GM12878 (cell line): Measurements from ENCODE around the gene RAPGEF4. TPM values are rescaled to one million over a fixed set of nuclear protein-coding genes. Genes with fewer than 3 reads are reported as not detected.

Experiments
- ATAC-seq: fragments of 200-7000 bp; cut with Tn5 transposase; 3 replicates; pipeline ENCODE4 v1.9.1; 2020; ENCODE audit warnings: mild to moderate bottlenecking, moderate library complexity
- BruUV-seq: library from RNA; stranded (reverse); fragments of 400-500 nt; replicated peaks from 2 replicates; lab custom pipeline; 2021; lab: Mats Ljungman, UMichigan
- CTCF ChIA-PET: fragments of 300-600 bp; sonication (Branson Sonifier 250); formaldehyde crosslinking; extraction: SDS; loops from one replicate; lab custom pipeline; 2021; ENCODE audit warnings: inconsistent platforms; lab: Yijun Ruan, JAX
- POLR2A ChIA-PET: fragments of 350-600 bp; formaldehyde crosslinking; extraction: SDS; loops from one replicate; lab custom pipeline; 2021; ENCODE audit warnings: inconsistent platforms; lab: Charles Lee
- RAD21 ChIA-PET: fragments of 300-600 bp; sonication (Branson Sonifier 250); formaldehyde crosslinking; loops from one replicate; lab custom pipeline; 2023; ENCODE audit warnings: antibody characterized with exemption; ENCODE audit not compliant: unreplicated experiment; lab: Charles Lee
- SMC1A ChIA-PET: fragments of 300-600 bp; sonication (Branson Sonifier 250); formaldehyde crosslinking; loops from one replicate; lab custom pipeline; 2023; ENCODE audit not compliant: unreplicated experiment, uncharacterized antibody; lab: Charles Lee
- DNase-seq: peaks from one replicate; pipeline ENCODE4 v3.0.0-alpha.2; 2011; ENCODE audit warnings: low read depth, low spot score
- FAIRE-seq: peaks from 3 replicates; lab custom pipeline; 2011; peaks lifted over from hg19 to GRCh38; lab: Jason Lieb, UNC
- H2AFZ ChIP-seq: 2 replicates; pipeline ENCODE4 v1.6.0; 2011; ENCODE audit warnings: low read depth, low read length, control low read depth; ENCODE audit not compliant: control insufficient read depth
- H3K27ac ChIP-seq: 2 replicates; pipeline ENCODE4 v1.5.1; 2011; ENCODE audit warnings: control low read depth; ENCODE audit not compliant: control insufficient read depth, insufficient read depth
- H3K27me3 ChIP-seq, 2 experiments: replicated peaks in 1 of 2; 2 replicates each; pipeline versions ENCODE4 v1.6.0 to v1.6.1; 2011; ENCODE audit warnings: low read length in 1 of 2; ENCODE audit not compliant: control insufficient read depth in 2 of 2, insufficient read depth in 2 of 2
- H3K36me3 ChIP-seq, 2 experiments: 2 replicates each; pipeline ENCODE4 v1.5.1; 2011; ENCODE audit warnings: low read length in 1 of 2; ENCODE audit not compliant: control insufficient read depth in 2 of 2, insufficient read depth in 2 of 2
- H3K4me1 ChIP-seq: 2 replicates; pipeline ENCODE4 v1.6.1; 2011; ENCODE audit warnings: mild to moderate bottlenecking, low read length, moderate library complexity, mixed read lengths; ENCODE audit not compliant: control insufficient read depth, insufficient read depth
- H3K4me2 ChIP-seq: 2 replicates; pipeline ENCODE4 v1.6.0; 2011; ENCODE audit warnings: control low read depth; ENCODE audit not compliant: control insufficient read depth, insufficient read depth
- H3K4me3 ChIP-seq: fragments of 200-600 bp; sonication (generic); 2 replicates; pipeline ENCODE4 v1.5.1; 2016
- H3K79me2 ChIP-seq: 2 replicates; pipeline ENCODE4 v1.6.0; 2011; ENCODE audit warnings: low read length; ENCODE audit not compliant: control insufficient read depth, insufficient read depth
- H3K9ac ChIP-seq: 2 replicates; pipeline ENCODE4 v1.8.0; 2011; ENCODE audit warnings: low read length, control low read depth, mixed read lengths; ENCODE audit not compliant: control insufficient read depth, insufficient read depth
- H3K9me3 ChIP-seq: replicated peaks from 3 replicates; pipeline ENCODE4 v1.5.1; 2011; ENCODE audit warnings: mild to moderate bottlenecking, low read length; ENCODE audit not compliant: control insufficient read depth, insufficient read depth
- H4K20me1 ChIP-seq: 2 replicates; pipeline ENCODE4 v1.6.0; 2011; ENCODE audit not compliant: control insufficient read depth, insufficient read depth
- BMI1 ChIP-seq: fragments of 450-650 bp; IDR thresholded peaks from 2 replicates; pipeline ENCODE4 v1.6.1; 2016; ENCODE audit warnings: mild to moderate bottlenecking, moderate library complexity, borderline replicate concordance
- CHD1 ChIP-seq: IDR thresholded peaks from 2 replicates; pipeline ENCODE4 v1.6.1; 2012; ENCODE audit warnings: low read depth, low read length, improper control_type of control experiment
- DPF2 ChIP-seq: fragments of 450-650 bp; IDR thresholded peaks from 2 replicates; pipeline ENCODE4 v1.6.1; 2017; ENCODE audit warnings: mild to moderate bottlenecking
- FOXM1 ChIP-seq: IDR thresholded peaks from 2 replicates; pipeline ENCODE4 v1.6.1; 2012; ENCODE audit warnings: low read depth, mild to moderate bottlenecking, inconsistent platforms, low read length, moderate library complexity
- POU2F2 ChIP-seq: IDR thresholded peaks from 3 replicates; pipeline ENCODE4 v1.6.1; 2011; ENCODE audit warnings: low read depth, mild to moderate bottlenecking, low read length, borderline replicate concordance
- RUNX3 ChIP-seq: IDR thresholded peaks from 2 replicates; pipeline ENCODE4 v1.6.1; 2012; ENCODE audit warnings: low read length, inconsistent platforms
- SMAD5 ChIP-seq: IDR thresholded peaks from 2 replicates; pipeline ENCODE4 v1.6.1; 2016; ENCODE audit warnings: antibody characterized with exemption, low read depth
- SPI1 ChIP-seq: IDR thresholded peaks from 2 replicates; pipeline ENCODE4 v1.6.1; 2011; ENCODE audit warnings: low read depth, mild to moderate bottlenecking, low read length, moderate library complexity, borderline replicate concordance; ENCODE audit not compliant: insufficient read depth
- TAF1 ChIP-seq: IDR thresholded peaks from 2 replicates; pipeline ENCODE4 v1.6.1; 2011; ENCODE audit warnings: mild to moderate bottlenecking, low read depth, low read length, borderline replicate concordance
- USF2 ChIP-seq: IDR thresholded peaks from 2 replicates; pipeline ENCODE4 v1.6.1; 2011; ENCODE audit warnings: low read depth, low read length, improper control_type of control experiment, borderline replicate concordance
- WRNIP1 ChIP-seq: IDR thresholded peaks from 2 replicates; pipeline ENCODE4 v1.6.1; 2011; ENCODE audit warnings: low read depth, low read length, improper control_type of control experiment, borderline replicate concordance
- YBX1 ChIP-seq: fragments of 450-650 bp; IDR thresholded peaks from 2 replicates; pipeline ENCODE4 v1.6.1; 2016; ENCODE audit warnings: antibody characterized with exemption
- ZNF217 ChIP-seq: fragments of 450-650 bp; IDR thresholded peaks from 2 replicates; pipeline ENCODE4 v1.6.1; 2017; ENCODE audit warnings: antibody characterized with exemption, mild to moderate bottlenecking
- ZNF384 ChIP-seq: IDR thresholded peaks from 2 replicates; pipeline ENCODE4 v1.6.1; 2012; ENCODE audit warnings: low read depth, mild to moderate bottlenecking, low read length, improper control_type of control experiment, borderline replicate concordance
- ZSCAN29 ChIP-seq: fragments of 450-650 bp; IDR thresholded peaks from 2 replicates; pipeline ENCODE4 v1.6.1; 2017; ENCODE audit warnings: mild to moderate bottlenecking, moderate library complexity
- WGBS: methylation state at CpG from one replicate; pipeline ENCODE4 v1.1.6; 2016; ENCODE audit warnings: low lambda C conversion rate; ENCODE audit not compliant: insufficient replicate concordance, insufficient coverage; ENCODE audit errors: missing lambda C conversion rate; 5-methylcytosine and 5-hydroxymethylcytosine counted together
- in situ Hi-C: fragments of 300-500 bp; cut with MboI; formaldehyde crosslinking; loops from 9 replicates; pipeline ENCODE4 v1.14.3; 2018; ENCODE audit warnings: mixed read lengths
- intact Hi-C: fragments of 100-400 bp; cut with micrococcal nuclease; formaldehyde crosslinking; loops from one replicate; pipeline ENCODE4 v1.14.2; 2022; ENCODE audit not compliant: unreplicated experiment
- polyA plus RNA-seq, 11 experiments: library from polyadenylated mRNA; depleted of rRNA in 4 of 11; unstranded in 6 of 11; stranded (reverse) in 5 of 11; fragments of >200 nt; fragmentation: Nextera tagmentation in 4 of 11; fragmentation: Illumina TruSeq in 1 of 11; extraction: Ambion mirVana in 4 of 11; extraction: Trizol in 1 of 11; gene quantifications; 1 replicate in 1 of 11; 2 replicates in 10 of 11; pipeline versions ENCODE4 v1.2.1 to v1.2.3, GENCODE V29; 2011 to 2016; ENCODE audit warnings: inconsistent platforms in 2 of 11, missing spikeins in 2 of 11, low read depth in 1 of 11
- total RNA-seq, 4 experiments: library from RNA; depleted of rRNA in 3 of 4; stranded (reverse); fragments of >200 nt in 3 of 4; fragmentation: Illumina TruSeq in 1 of 4; extraction: Trizol in 1 of 4; gene quantifications; 2 replicates each; pipeline versions ENCODE4 v1.2.1 to v1.2.3, GENCODE V29; 2013 to 2021

The RAPGEF4 gene
- total and polyA plus RNA-seq, 10 of the 15 experiments (the other 5 are each of a cell fraction or from before 2014, with no cell fraction given) = 0.18 TPM; not detected in 8

DNA sequence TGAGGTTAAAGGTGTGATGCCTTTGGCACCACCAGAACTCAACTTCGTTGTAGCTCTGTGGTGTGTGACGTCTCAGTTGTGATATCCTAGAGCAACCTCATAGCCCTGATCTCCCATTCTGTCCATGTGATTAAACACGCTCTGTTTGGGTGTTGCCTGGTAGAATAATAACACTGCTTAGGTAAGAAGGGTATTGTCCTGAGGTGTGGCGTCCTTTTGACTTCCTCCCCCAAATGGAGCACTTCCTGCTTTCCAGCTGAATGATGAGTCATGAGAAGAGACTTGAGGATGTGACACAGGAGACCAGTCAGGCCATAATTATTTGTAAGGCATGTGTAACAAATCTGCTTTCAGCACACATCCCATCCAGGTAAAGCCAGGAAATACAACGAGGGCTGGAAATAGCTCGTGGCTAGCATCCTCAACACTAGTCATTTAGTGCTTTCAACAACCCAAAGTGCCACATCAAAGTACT lies 100.7 kb downstream of the RAPGEF4 start:
- Histone ChIP-seq H3K79me2 (no peaks in the 10 kb centered on the region), H3K4me3 (no peak overlapping the region), H3K27me3 (no peaks in the 10 kb centered on the region), H3K36me3 (no peaks in the 10 kb centered on the region), H4K20me1 (no peaks in the 10 kb centered on the region), H3K4me2 (no peak overlapping the region), H3K27ac (no peak overlapping the region), H2AFZ (no peak overlapping the region), H3K9ac (no peak overlapping the region), H3K9me3 (no peaks in the 10 kb centered on the region), H3K4me1 (no peaks in the 10 kb centered on the region)
- WGBS = 29% methylated on average over 6 of the region's 6 CpGs
- POLR2A ChIA-PET = no interaction called here
- SMC1A ChIA-PET = interaction anchor here (1.1 kb wide), 1 partner anchor 12 kb away, joined by 4 read pairs; no protein-coding TSS in a partner anchor
- DNase-seq = no peak
- BruUV-seq = no TSS peak
- RAD21 ChIA-PET = no interaction called here
- intact Hi-C loops = no loop called here
- TF ChIP-seq DPF2 = no peak
- no peak for TF ChIP-seq WRNIP1
- no peak for TF ChIP-seq ZNF384
- TF ChIP-seq RUNX3 = 0 out of 2 replicates have a peak, but pooled peaks have one; percentile 13
- TF ChIP-seq SMAD5 = no peak
- no peak for TF ChIP-seq ZNF217
- TF ChIP-seq POU2F2 = no peak
- no peak for TF ChIP-seq YBX1
- no peak for TF ChIP-seq CHD1
- TF ChIP-seq BMI1 = no peak
- no peak for TF ChIP-seq USF2
- TF ChIP-seq ZSCAN29 = no peak
- no peak for TF ChIP-seq TAF1
- TF ChIP-seq FOXM1 = no peak
- peak; percentile 39; the same call in 1 of the 2 replicates for TF ChIP-seq SPI1
- CTCF ChIA-PET = no interaction called here
- in situ Hi-C loops = no loop called here
- no peak for ATAC-seq
- FAIRE-seq = peak; percentile 54
